ENCODE data around the gene GCH1. TPM values are rescaled to one million over a fixed set of nuclear protein-coding genes. Genes with fewer than 3 reads are reported as not detected.

GCH1 gene
- total and polyA plus RNA-seq, 4 donors = 1.3 to 10.4 (median 6.7) TPM

GRCh38 chr14:54830650-54831049, 72.0 kb downstream of the GCH1 start:
- Histone ChIP-seq H3K9me3 (ENCODE audit: control insufficient read depth, low read length) (peaks cover 5% of the 10 kb centered on the region), H3K27me3 (ENCODE audit: control insufficient read depth in 1 of 2, insufficient read depth in 2 of 2, low read length in 1 of 2) (no peaks in the 10 kb centered on the region), H3K36me3 (ENCODE audit: control insufficient read depth in 1 of 2, insufficient read depth in 2 of 2, low read length in 1 of 2) (no peaks in the 10 kb centered on the region), H3K4me3 (ENCODE audit: low read length in 2 of 2) (no peak overlapping the region), H3K27ac (ENCODE audit: low read depth in 1 of 2, low read length in 2 of 2) (no peak overlapping the region), H3K4me1 (ENCODE audit: control insufficient read depth in 1 of 2, insufficient read depth in 2 of 2, low read length in 2 of 2) (no peaks in the 10 kb centered on the region)
- WGBS, 2 donors = 90 to 95% methylated on average over 4 of the region's 4 CpGs
- intact Hi-C loops (cut with DNase I) = no loop called here
- DNase-seq (no peak), ATAC-seq (ENCODE audit: low FRiP score) (no peak)

- no peaks in the 10 kb centered on the region for H3K27me3 ChIP-seq (ENCODE audit: control insufficient read depth in 1 of 2, insufficient read depth in 2 of 2, low read length in 1 of 2)
- no peak overlapping the region for H3K4me3 ChIP-seq (ENCODE audit: low read length in 2 of 2)
- 42 to 53% methylated on average over 8 of the region's 8 CpGs for WGBS, 2 donors
- intact Hi-C loops (cut with DNase I) = no loop called here
- no peaks in the 10 kb centered on the region for H3K4me1 ChIP-seq (ENCODE audit: control insufficient read depth in 1 of 2, insufficient read depth in 2 of 2, low read length in 2 of 2)
- H3K27ac ChIP-seq (ENCODE audit: low read depth in 1 of 2, low read length in 2 of 2) = no peak overlapping the region
- ATAC-seq (ENCODE audit: low FRiP score) = no peak
- no peaks in the 10 kb centered on the region for H3K36me3 ChIP-seq (ENCODE audit: control insufficient read depth in 1 of 2, insufficient read depth in 2 of 2, low read length in 1 of 2)
- peaks cover 5% of the 10 kb centered on the region for H3K9me3 ChIP-seq (ENCODE audit: control insufficient read depth, low read length)
- no peak for DNase-seq
These were observed 73.0 kb downstream of the GCH1 start for GRCh38 chr14:54829486-54830224.

GRCh38 chr14:54828037-54828436, 74.6 kb downstream of the GCH1 start:
- 95 to 97% methylated on average over 1 of the region's 1 CpG for WGBS, 2 donors
- H3K27ac ChIP-seq (ENCODE audit: low read depth in 1 of 2, low read length in 2 of 2) = no peak overlapping the region
- no peak for ATAC-seq (ENCODE audit: low FRiP score)
- H3K9me3 ChIP-seq (ENCODE audit: control insufficient read depth, low read length) = peaks cover 10% of the 10 kb centered on the region
- intact Hi-C loops (cut with DNase I) = no loop called here
- peaks cover 0 to 2% of the 10 kb centered on the region in 2 donors for H3K36me3 ChIP-seq (ENCODE audit: control insufficient read depth in 1 of 2, insufficient read depth in 2 of 2, low read length in 1 of 2)
- no peak overlapping the region for H3K4me3 ChIP-seq (ENCODE audit: low read length in 2 of 2)
- H3K27me3 ChIP-seq (ENCODE audit: control insufficient read depth in 1 of 2, insufficient read depth in 2 of 2, low read length in 1 of 2) = no peaks in the 10 kb centered on the region
- no peak for DNase-seq
- no peaks in the 10 kb centered on the region for H3K4me1 ChIP-seq (ENCODE audit: control insufficient read depth in 1 of 2, insufficient read depth in 2 of 2, low read length in 2 of 2)

GRCh38 chr14:54823757-54824549, 78.7 kb downstream of the GCH1 start:
- DNase-seq (no peak), ATAC-seq (ENCODE audit: low FRiP score) (no peak)
- H3K9me3 ChIP-seq (ENCODE audit: control insufficient read depth, low read length) = peaks cover 8% of the 10 kb centered on the region
- no peak overlapping the region for H3K27ac ChIP-seq (ENCODE audit: low read depth in 1 of 2, low read length in 2 of 2)
- peaks cover 0 to 2% of the 10 kb centered on the region in 2 donors for H3K36me3 ChIP-seq (ENCODE audit: control insufficient read depth in 1 of 2, insufficient read depth in 2 of 2, low read length in 1 of 2)
- 95 to 96% methylated on average over 2 of the region's 2 CpGs for WGBS, 2 donors
- no peaks in the 10 kb centered on the region for H3K4me1 ChIP-seq (ENCODE audit: control insufficient read depth in 1 of 2, insufficient read depth in 2 of 2, low read length in 2 of 2)
- H3K27me3 ChIP-seq (ENCODE audit: control insufficient read depth in 1 of 2, insufficient read depth in 2 of 2, low read length in 1 of 2) = no peaks in the 10 kb centered on the region
- intact Hi-C loops (cut with DNase I) = no loop called here
- no peak overlapping the region for H3K4me3 ChIP-seq (ENCODE audit: low read length in 2 of 2)

- ATAC-seq (ENCODE audit: low FRiP score) (no peak), DNase-seq (no peak)
- H3K36me3 ChIP-seq (ENCODE audit: control insufficient read depth in 1 of 2, insufficient read depth in 2 of 2, low read length in 1 of 2) = peaks cover 0 to 2% of the 10 kb centered on the region in 2 donors
- H3K4me1 ChIP-seq (ENCODE audit: control insufficient read depth in 1 of 2, insufficient read depth in 2 of 2, low read length in 2 of 2) = no peaks in the 10 kb centered on the region
- H3K27ac ChIP-seq (ENCODE audit: low read depth in 1 of 2, low read length in 2 of 2) = no peak overlapping the region
- no peaks in the 10 kb centered on the region for H3K27me3 ChIP-seq (ENCODE audit: control insufficient read depth in 1 of 2, insufficient read depth in 2 of 2, low read length in 1 of 2)
- peaks cover 8% of the 10 kb centered on the region for H3K9me3 ChIP-seq (ENCODE audit: control insufficient read depth, low read length)
- H3K4me3 ChIP-seq (ENCODE audit: low read length in 2 of 2) = no peak overlapping the region
- intact Hi-C loops (cut with DNase I) = no loop called here
These were observed 79.9 kb downstream of the GCH1 start for GRCh38 chr14:54822685-54823084.

- H3K36me3 ChIP-seq (ENCODE audit: control insufficient read depth in 1 of 2, insufficient read depth in 2 of 2, low read length in 1 of 2) = peaks cover 0 to 2% of the 10 kb centered on the region in 2 donors
- 62 to 75% methylated on average over 14 of the region's 14 CpGs for WGBS, 2 donors
- no peak overlapping the region for H3K27ac ChIP-seq (ENCODE audit: low read depth in 1 of 2, low read length in 2 of 2)
- peak; percentile 60 for ATAC-seq (ENCODE audit: low FRiP score)
- H3K9me3 ChIP-seq (ENCODE audit: control insufficient read depth, low read length) = peaks cover 4% of the 10 kb centered on the region
- H3K27me3 ChIP-seq (ENCODE audit: control insufficient read depth in 1 of 2, insufficient read depth in 2 of 2, low read length in 1 of 2) = no peaks in the 10 kb centered on the region
- intact Hi-C loops (cut with DNase I) = no loop called here
- H3K4me1 ChIP-seq (ENCODE audit: control insufficient read depth in 1 of 2, insufficient read depth in 2 of 2, low read length in 2 of 2) = no peaks in the 10 kb centered on the region
- no peak overlapping the region for H3K4me3 ChIP-seq (ENCODE audit: low read length in 2 of 2)
- DNase-seq = no peak
These were observed 84.2 kb downstream of the GCH1 start for GRCh38 chr14:54818201-54819133.

GRCh38 chr14:54817506-54817905, 85.1 kb downstream of the GCH1 start:
- no peak for ATAC-seq (ENCODE audit: low FRiP score)
- no peak for DNase-seq
- intact Hi-C loops (cut with DNase I) = no loop called here
- WGBS, 2 donors = 93 to 98% methylated on average over 5 of the region's 5 CpGs
- no peaks in the 10 kb centered on the region for H3K4me1 ChIP-seq (ENCODE audit: control insufficient read depth in 1 of 2, insufficient read depth in 2 of 2, low read length in 2 of 2)
- no peaks in the 10 kb centered on the region for H3K9me3 ChIP-seq (ENCODE audit: control insufficient read depth, low read length)
- H3K27me3 ChIP-seq (ENCODE audit: control insufficient read depth in 1 of 2, insufficient read depth in 2 of 2, low read length in 1 of 2) = no peaks in the 10 kb centered on the region
- H3K36me3 ChIP-seq (ENCODE audit: control insufficient read depth in 1 of 2, insufficient read depth in 2 of 2, low read length in 1 of 2) = no peaks in the 10 kb centered on the region
- H3K4me3 ChIP-seq (ENCODE audit: low read length in 2 of 2) = no peak overlapping the region
- H3K27ac ChIP-seq (ENCODE audit: low read depth in 1 of 2, low read length in 2 of 2) = no peak overlapping the region

- ATAC-seq (ENCODE audit: low FRiP score) (no peak), DNase-seq (no peak)
- H3K4me1 ChIP-seq (ENCODE audit: control insufficient read depth in 1 of 2, insufficient read depth in 2 of 2, low read length in 2 of 2) = no peaks in the 10 kb centered on the region
- WGBS, 2 donors = 92 to 95% methylated on average over 1 of the region's 1 CpG
- no peaks in the 10 kb centered on the region for H3K36me3 ChIP-seq (ENCODE audit: control insufficient read depth in 1 of 2, insufficient read depth in 2 of 2, low read length in 1 of 2)
- intact Hi-C loops (cut with DNase I) = no loop called here
- no peaks in the 10 kb centered on the region for H3K27me3 ChIP-seq (ENCODE audit: control insufficient read depth in 1 of 2, insufficient read depth in 2 of 2, low read length in 1 of 2)
- H3K27ac ChIP-seq (ENCODE audit: low read depth in 1 of 2, low read length in 2 of 2) = no peak overlapping the region
- no peak overlapping the region for H3K4me3 ChIP-seq (ENCODE audit: low read length in 2 of 2)
- no peaks in the 10 kb centered on the region for H3K9me3 ChIP-seq (ENCODE audit: control insufficient read depth, low read length)
These were observed 86.2 kb downstream of the GCH1 start for GRCh38 chr14:54816450-54816849.
